Dendritic cell treated with granulocyte-macrophage colony-stimulating factor and Interleukin-4, amounts not matched to agents 40 ng/mL and 50 ng/mL, for 4 days (primary cell): ENCODE measurements around the gene HERC3.

Experiments
- H3K27ac Mint-ChIP-seq: one replicate; pipeline ENCODE4 v1.8.0; 2022; ENCODE audit warnings: mild to moderate bottlenecking, mixed read lengths
- H3K27me3 Mint-ChIP-seq: one replicate; pipeline ENCODE4 v1.8.0; 2022; ENCODE audit warnings: mild to moderate bottlenecking, mixed read lengths
- H3K36me3 Mint-ChIP-seq: one replicate; pipeline ENCODE4 v1.8.0; 2022; ENCODE audit warnings: low read depth, mixed read lengths
- H3K4me1 Mint-ChIP-seq: one replicate; pipeline ENCODE4 v1.8.0; 2022; ENCODE audit warnings: low read depth, mixed read lengths
- H3K4me3 Mint-ChIP-seq: one replicate; pipeline ENCODE4 v1.8.0; 2022; ENCODE audit warnings: mild to moderate bottlenecking, moderate library complexity, mixed read lengths
- H3K9me3 Mint-ChIP-seq: one replicate; pipeline ENCODE4 v1.8.0; 2022; ENCODE audit warnings: mixed read lengths
- intact Hi-C: fragments of 100-400 bp; cut with micrococcal nuclease; formaldehyde crosslinking; loops from one replicate; pipeline ENCODE4 v1.15.0; 2022

HERC3 gene

GRCh38 chr4:88757067-88757466 is 164.8 kb downstream of the HERC3 start:
- peaks cover 56% of the 10 kb centered on the region for H3K36me3 Mint-ChIP-seq
- H3K27ac Mint-ChIP-seq, result no peak overlapping the region
- no peaks in the 10 kb centered on the region for H3K27me3 Mint-ChIP-seq
- no peaks in the 10 kb centered on the region for H3K9me3 Mint-ChIP-seq
- no peak overlapping the region for H3K4me3 Mint-ChIP-seq
- intact Hi-C loops, result no loop called here
- H3K4me1 Mint-ChIP-seq, result peaks cover 11% of the 10 kb centered on the region

DNA sequence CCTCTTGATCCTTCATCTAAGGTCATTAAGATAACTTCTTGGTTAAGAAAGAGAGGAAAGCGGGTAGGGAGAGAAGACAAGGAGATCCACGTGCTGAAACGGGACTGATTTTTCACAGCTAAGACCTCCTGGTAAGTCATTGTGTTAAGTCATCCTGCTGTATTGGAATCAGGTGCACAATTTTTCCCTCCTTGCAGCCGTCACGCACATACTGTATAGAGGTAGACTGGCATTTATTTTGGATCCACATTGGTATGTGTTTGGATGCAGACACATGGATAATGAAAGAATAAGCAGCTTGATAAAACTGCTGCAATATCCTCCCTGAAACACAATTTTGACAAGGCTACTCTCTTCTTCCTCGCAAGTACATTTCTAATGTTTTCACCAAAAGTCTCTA is 165.5 kb downstream of the HERC3 start:
- H3K27me3 Mint-ChIP-seq, result no peaks in the 10 kb centered on the region
- H3K9me3 Mint-ChIP-seq, result no peaks in the 10 kb centered on the region
- no peak overlapping the region for H3K4me3 Mint-ChIP-seq
- no peak overlapping the region for H3K27ac Mint-ChIP-seq
- intact Hi-C loops, result no loop called here
- H3K36me3 Mint-ChIP-seq, result peaks cover 48% of the 10 kb centered on the region
- H3K4me1 Mint-ChIP-seq, result peaks cover 15% of the 10 kb centered on the region
